ENCODE data around the gene SPEG. TPM values are rescaled to one million over a fixed set of nuclear protein-coding genes. Genes with fewer than 3 reads are reported as not detected.

Gene SPEG
- total and polyA plus RNA-seq, 3 donors from 2014 or later = 16.0 to 24.3 (median 23.0) TPM

GRCh38 chr2:219451661-219452360 lies 17.2 kb downstream of the SPEG start:
- H3K4me3 ChIP-seq = no peak overlapping the region
- no peaks in the 10 kb centered on the region for H3K27me3 ChIP-seq
- peak; percentile 65 for DNase-seq
- no peaks in the 10 kb centered on the region for H3K9me3 ChIP-seq
- peak overlapping the region; percentile 33 to 38 for H3K27ac ChIP-seq
- intact Hi-C loops (cut with DNase I; ENCODE audit: low total_unique reads) = no loop called here
- H3K4me1 ChIP-seq = peaks cover 20% of the 10 kb centered on the region
- WGBS, 2 donors = 54 to 74% methylated on average over 12 to 18 of the region's 18 CpGs
- H3K36me3 ChIP-seq (ENCODE audit: low read depth, missing control alignments) = no peaks in the 10 kb centered on the region
- TF ChIP-seq POLR2A (IDR thresholded peaks at IDR 0.05) = no peak

- 76 to 80% methylated on average over 22 to 23 of the region's 23 CpGs for WGBS, 2 donors
- no peaks in the 10 kb centered on the region for H3K36me3 ChIP-seq (ENCODE audit: low read depth, missing control alignments)
- H3K27ac ChIP-seq = peak overlapping the region; percentile 33 to 38
- no peak for DNase-seq
- TF ChIP-seq CTCF (IDR thresholded peaks at IDR 0.05) (no peak), POLR2A (IDR thresholded peaks at IDR 0.05) (no peak)
- H3K4me3 ChIP-seq = no peak overlapping the region
- intact Hi-C loops (cut with DNase I; ENCODE audit: low total_unique reads) = no loop called here
- no peaks in the 10 kb centered on the region for H3K27me3 ChIP-seq
- H3K4me1 ChIP-seq = peaks cover 20% of the 10 kb centered on the region
- H3K9me3 ChIP-seq = no peaks in the 10 kb centered on the region
Observed at GRCh38 chr2:219452361-219453317, 18.0 kb downstream of the SPEG start.

- DNase-seq = no peak
- WGBS, 2 donors = 91% methylated on average over 9 to 10 of the region's 10 CpGs
- TF ChIP-seq POLR2A (IDR thresholded peaks at IDR 0.05) = no peak
- TF ChIP-seq CTCF (IDR thresholded peaks at IDR 0.05) = no peak
- no peaks in the 10 kb centered on the region for H3K9me3 ChIP-seq
- H3K27me3 ChIP-seq = no peaks in the 10 kb centered on the region
- intact Hi-C loops (cut with DNase I; ENCODE audit: low total_unique reads) = no loop called here
- H3K36me3 ChIP-seq (ENCODE audit: low read depth, missing control alignments) = no peaks in the 10 kb centered on the region
- no peak overlapping the region for H3K27ac ChIP-seq
- peaks cover 20% of the 10 kb centered on the region for H3K4me1 ChIP-seq
- H3K4me3 ChIP-seq = no peak overlapping the region
Observed at GRCh38 chr2:219453671-219454590, 19.3 kb downstream of the SPEG start.

- Histone ChIP-seq H3K27me3 (no peaks in the 10 kb centered on the region), H3K27ac (no peak overlapping the region), H3K4me1 (peaks cover 37% of the 10 kb centered on the region), H3K36me3 (ENCODE audit: low read depth, missing control alignments) (no peaks in the 10 kb centered on the region), H3K4me3 (no peak overlapping the region), H3K9me3 (no peaks in the 10 kb centered on the region)
- no peak for TF ChIP-seq POLR2A (IDR thresholded peaks at IDR 0.05)
- TF ChIP-seq CTCF (IDR thresholded peaks at IDR 0.05) = no peak
- WGBS, 2 donors = 84 to 94% methylated on average over 6 of the region's 6 CpGs
- DNase-seq = no peak
- intact Hi-C loops (cut with DNase I; ENCODE audit: low total_unique reads) = no loop called here
Observed at GRCh38 chr2:219455581-219455980, 20.9 kb downstream of the SPEG start.
